Fibroblast of mammary gland (primary cell): ENCODE measurements around the gene ANXA3.
A peak's percentile ranks its signal among the peaks of the same experiment; 100 is the strongest.

ENCODE experiments used
- DNase-seq: peaks from one replicate; pipeline ENCODE4 v3.0.0-alpha.2; 2010; ENCODE audit warnings: low read depth
- H3K4me3 ChIP-seq: 2 replicates; pipeline ENCODE4 v1.5.1; 2011; ENCODE audit warnings: low read depth, mild to moderate bottlenecking, low read length, moderate library complexity; ENCODE audit not compliant: control insufficient read depth
- CTCF ChIP-seq: conservative IDR thresholded peaks from 2 replicates; pipeline ENCODE4 v1.5.1; 2011; ENCODE audit warnings: low read depth, low read length, inconsistent platforms; ENCODE audit not compliant: control insufficient read depth, insufficient read depth

Gene ANXA3

GRCh38 chr4:78650106-78651024, 98.8 kb downstream of the ANXA3 start:
- no peak overlapping the region for H3K4me3 ChIP-seq
- TF ChIP-seq CTCF, result no peak
- peak; percentile 95 for DNase-seq

GRCh38 chr4:78651250-78651860, 99.8 kb downstream of the ANXA3 start:
- TF ChIP-seq CTCF, result no peak
- no peak overlapping the region for H3K4me3 ChIP-seq
- DNase-seq, result no peak

GRCh38 chr4:78652282-78652876, 100.8 kb downstream of the ANXA3 start:
- peak; percentile 57 for DNase-seq
- H3K4me3 ChIP-seq, result no peak overlapping the region
- no peak for TF ChIP-seq CTCF

GRCh38 chr4:78653655-78654054, 102.1 kb downstream of the ANXA3 start:
- no peak overlapping the region for H3K4me3 ChIP-seq
- no peak for TF ChIP-seq CTCF
- no peak for DNase-seq

GRCh38 chr4:78654807-78655206, 103.2 kb downstream of the ANXA3 start:
- no peak overlapping the region for H3K4me3 ChIP-seq
- no peak for TF ChIP-seq CTCF
- peak; percentile 83 for DNase-seq

GRCh38 chr4:78656968-78657445, 105.4 kb downstream of the ANXA3 start:
- no peak for DNase-seq
- TF ChIP-seq CTCF, result no peak
- no peak overlapping the region for H3K4me3 ChIP-seq
